Stimulated activated CD4-positive, alpha-beta T cell treated with anti-CD3 and anti-CD28 coated beads, Interleukin-2, amount 100 ng/mL, for 24 hours (primary cell): ENCODE data around the gene SH2D3A.
"Not testable (repeated sequence)": the region's sequence is repeated elsewhere in the genome, so short reads cannot be mapped to it uniquely, and the experiment has no call there.

Source experiments
- DNase-seq, 2 donors: peaks; one replicate each; pipeline ENCODE4 v3.0.0-alpha.2; 2020

Gene SH2D3A

DNA sequence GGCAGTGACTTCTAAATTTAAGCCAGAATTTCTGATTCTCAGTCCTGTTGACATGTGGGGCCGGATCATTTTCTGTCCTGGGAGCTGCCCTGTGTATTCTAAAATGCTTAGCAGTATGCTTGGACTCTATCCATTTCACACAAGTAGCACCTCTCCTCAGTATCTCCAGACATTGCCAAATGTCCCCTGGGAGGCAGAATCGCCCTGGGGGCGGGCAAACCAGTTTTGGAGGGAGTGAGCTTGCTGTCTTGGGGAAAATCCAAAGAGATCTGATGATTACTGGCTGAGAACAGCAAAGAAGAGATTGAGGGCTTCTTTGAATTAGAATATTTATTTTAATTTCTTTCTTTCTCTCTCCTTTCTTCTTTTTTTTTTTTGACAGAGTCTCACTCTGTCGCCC, 21.7 kb upstream of the SH2D3A start:
- DNase-seq = no peak

DNA sequence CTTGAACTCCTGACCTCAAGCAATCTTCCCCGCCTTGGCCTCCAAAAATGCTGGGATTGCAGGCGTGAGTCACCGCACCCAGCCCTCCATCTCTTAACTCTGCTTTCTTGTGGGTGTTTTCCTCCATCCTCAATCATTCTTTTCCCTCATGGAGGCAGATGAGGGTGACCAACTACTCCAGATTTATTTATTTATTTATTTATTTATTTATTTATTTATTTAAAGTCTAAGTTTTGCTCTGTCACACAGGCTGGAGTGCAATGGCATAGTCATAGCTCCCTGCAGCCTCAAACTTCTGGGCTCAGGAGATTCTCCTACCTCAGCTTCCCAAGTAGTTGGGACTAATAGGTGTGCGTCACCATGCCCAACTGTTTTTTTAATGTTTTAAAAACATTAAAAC, 20.2 kb upstream of the SH2D3A start:
- no peak for DNase-seq

DNA sequence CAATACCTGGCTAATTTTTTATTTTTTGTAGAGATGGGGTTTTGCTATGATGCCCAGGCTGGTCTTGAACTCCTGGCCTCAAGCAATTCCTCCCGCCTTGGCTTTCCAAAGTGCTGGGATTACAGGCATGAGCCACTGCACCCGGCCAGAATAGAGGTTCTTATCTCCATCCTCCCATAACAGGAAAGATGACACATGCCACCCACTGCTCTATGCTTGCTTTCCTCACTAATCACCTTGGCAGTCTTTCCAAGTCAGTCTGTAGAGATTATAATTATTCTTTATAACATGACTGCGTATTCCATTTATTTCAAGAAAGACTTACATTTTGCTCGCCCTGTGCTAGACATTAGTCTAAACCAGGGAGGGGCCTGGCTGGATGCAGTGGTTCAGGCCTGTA, 12.0 kb upstream of the SH2D3A start:
- no peak for DNase-seq

DNA sequence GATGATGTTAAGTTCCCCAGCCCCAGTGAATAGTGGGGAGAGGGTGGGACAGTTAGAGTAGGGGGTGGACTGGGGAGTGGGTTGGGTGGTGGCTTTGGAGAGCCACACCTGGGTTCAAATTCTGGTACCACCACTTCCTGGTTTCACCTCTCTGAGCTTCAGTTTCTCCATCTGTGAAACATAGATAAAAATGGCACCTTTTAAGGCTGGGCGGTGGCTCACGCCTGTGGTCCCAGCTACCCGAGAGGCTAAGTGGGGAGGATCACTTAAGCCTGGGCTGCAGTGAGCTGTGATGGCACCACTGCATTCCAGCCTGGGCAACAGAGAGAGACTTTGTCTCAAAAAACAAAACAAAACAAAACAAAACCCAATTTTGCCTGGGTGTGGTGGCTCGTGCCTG, 11.2 kb upstream of the SH2D3A start:
- DNase-seq = no peak

DNA sequence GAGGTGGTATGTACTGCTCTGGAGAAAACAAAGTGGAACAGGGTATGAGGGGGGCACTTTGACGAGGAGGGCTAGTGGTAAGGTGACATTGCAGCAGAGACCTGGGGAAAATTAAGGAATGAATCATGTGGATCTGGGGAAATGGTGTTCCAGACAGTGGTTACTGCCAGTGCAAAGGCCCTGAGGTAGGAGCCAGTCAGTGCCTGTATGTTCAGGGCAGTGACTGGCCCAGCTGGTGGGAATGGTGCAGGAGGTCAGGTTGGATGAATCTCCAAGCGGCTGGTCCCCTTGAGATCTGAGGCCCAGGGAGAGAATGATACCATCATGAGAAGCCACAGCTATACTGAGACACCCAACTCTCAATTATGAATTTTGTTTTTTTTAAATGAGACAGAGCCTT, 10.2 kb upstream of the SH2D3A start:
- DNase-seq = no peak

DNA sequence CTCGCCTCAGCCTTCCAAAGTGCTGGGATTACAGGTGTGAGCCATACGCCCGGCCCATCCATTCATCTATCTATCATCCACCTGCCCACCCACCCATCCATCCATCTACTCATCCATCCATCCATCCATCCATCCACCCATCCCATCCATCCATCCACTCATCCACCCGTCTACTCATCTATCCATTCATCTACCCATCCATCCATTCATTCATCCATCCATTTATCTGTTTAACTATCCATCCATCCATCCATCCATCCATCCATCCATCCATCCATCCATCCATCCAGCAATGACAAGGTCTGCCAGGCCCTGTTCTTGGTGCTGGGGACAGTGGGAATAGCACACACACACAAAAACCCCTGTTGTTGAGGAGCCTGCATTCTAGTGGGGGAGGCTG, 9.8 kb upstream of the SH2D3A start:
- DNase-seq = no peak

DNA sequence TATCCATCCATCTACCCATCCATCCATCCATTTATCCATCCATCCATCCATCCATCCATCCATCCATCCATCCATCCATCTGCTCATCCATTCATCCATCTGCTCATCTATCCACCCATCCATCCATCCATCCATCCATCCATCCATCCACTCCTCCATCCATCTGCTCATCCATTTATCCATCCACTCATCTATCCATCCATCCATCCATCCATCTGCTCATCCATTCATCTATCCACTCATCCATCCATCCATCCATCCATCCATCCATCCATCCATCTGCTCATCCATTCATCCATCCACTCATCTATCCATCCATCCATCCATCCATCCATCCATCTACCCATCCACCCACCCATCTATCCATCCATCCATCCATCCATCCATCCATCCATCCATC, 8.8 kb upstream of the SH2D3A start:
- DNase-seq = not testable (repeated sequence)

DNA sequence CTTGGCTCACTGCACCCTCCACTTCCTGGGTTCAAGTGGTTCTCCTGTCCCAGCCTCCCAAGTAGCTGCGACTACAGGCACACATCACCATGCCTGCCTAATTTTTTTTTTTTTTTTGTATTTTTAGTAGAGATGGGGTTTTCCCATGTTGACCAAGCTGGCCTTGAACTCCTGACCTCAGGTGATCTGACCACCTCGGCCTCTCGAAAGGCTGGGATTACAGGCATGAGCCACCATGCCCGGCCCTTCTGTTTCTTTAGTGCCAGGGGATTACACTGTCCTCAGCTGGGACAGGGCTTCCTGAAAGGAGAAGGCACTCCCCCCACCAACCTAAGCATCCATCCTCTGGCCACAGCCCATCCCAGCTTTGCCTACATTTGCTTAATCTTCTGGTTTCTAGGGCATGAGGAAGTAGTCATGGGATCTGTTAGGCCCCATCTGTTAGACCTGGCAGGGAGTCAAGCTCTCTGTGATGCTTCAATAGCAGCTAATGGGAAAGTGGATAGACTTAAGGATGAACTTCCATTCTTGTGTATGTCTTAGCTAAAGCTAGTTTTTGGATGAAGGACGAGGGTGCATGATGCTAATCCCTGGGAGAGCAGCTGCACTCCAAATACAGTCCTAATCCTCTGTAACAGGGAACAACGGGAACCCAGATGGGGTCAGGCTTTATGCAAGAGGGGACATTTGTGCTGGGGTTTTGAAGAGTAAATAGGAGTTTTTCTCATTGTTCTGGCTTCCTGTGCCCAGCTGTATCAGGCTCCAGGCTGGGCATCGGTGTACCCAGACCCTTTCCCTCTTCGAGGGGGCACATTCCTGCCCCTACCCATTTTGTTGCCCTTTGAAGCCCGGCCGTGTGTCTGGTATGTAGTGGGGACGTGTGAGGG, 7.8 kb upstream of the SH2D3A start:
- DNase-seq = no peak

DNA sequence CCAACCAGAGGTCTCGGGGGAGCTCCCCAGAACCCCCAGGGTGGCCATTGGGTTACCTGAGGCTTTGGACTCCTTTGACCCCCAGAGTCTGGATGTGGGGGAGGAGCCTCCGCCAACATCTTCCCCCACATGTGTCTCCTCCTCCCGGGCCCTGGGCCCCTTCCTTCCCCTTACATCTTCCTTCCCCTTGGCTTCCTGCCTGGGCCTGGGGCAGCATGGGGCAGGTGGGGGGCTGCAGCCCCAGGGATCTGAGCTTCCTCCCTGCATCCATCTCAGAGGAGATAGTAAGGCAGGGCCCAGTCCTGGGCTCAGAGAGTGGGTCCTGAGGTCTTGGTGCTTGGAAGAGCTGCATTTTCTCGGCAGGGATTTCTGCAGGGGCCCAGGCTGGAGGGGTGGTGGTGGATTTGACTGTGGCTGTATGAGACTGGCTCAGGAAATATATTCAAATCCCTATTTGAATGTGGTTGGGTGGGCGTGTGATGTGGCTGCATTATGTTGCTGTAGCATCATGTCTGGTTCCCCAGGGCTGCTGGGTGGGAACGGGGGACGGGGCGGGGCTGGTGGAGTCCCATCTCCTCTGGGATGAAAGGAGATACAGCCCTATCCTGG, 6.2 kb upstream of the SH2D3A start:
- peak; percentile 70 to 74 for DNase-seq

DNA sequence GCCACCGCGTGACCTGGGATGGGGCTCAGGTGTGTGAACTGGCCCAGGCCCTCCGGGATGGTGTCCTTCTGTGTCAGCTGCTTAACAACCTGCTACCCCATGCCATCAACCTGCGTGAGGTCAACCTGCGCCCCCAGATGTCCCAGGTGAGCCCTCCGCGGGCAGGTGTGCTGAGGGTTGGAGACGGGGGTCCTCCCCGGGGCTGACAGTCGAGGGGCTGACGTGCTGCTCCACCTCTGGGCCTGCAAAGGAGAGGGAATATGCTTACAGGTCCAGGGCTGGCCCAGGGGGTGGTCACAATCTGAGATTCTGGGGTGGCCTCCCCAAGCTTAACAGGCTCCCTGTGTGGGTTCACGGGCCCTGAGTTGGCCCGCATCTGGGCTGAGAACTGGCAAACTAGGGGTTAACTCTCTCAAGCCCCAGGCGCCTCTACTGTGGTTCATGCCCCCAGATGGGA, 5.7 kb upstream of the SH2D3A start:
- peak in 1 of 2 donors; percentile 24 for DNase-seq

DNA sequence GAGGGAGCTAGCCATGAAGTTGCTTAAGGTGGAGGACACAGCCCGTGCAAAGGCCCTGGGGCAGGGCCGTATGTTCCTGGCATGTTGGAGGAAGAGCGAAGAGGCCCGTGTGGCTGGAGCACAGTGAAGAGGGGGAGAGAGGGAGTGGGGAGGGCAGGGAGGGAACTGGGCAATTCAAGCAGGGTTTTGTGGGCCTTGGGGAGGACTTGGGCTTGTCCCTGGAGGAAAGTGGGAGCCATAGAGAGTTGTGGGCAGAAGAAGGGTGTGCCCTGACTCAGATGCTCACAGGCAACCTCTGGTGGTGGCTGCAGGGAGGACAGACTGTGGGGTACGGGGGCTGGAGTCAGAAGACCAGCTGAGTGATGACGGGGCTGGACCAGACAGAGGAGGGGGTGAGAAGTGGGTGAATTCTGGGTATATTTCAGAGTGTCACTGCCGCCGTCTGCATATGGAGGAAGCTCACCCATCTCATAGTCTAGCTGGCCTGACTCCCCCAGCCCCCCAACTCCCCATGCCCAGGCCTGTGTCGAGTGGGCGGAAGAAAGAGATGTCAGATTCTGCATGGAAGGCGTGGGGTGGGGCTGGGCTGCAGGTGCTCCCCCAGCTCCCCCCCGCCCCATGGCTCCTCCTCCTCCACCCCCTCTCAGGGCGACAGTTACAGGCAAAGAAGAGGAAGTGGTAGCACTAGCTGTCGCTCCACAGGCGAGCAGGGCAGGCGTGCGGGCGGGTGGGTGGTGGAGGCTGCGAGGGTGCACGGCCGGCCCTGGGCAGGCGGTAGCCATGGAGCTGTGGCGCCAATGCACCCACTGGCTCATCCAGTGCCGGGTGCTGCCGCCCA, 5.0 kb upstream of the SH2D3A start, which contains the start of gene VAV1:
VAV1 (plus strand) TSS at position 681 of the 838 bp plus-strand sequence; CDS start at position 781, 100 bp downstream.
- DNase-seq = peak; percentile 73 to 82

DNA sequence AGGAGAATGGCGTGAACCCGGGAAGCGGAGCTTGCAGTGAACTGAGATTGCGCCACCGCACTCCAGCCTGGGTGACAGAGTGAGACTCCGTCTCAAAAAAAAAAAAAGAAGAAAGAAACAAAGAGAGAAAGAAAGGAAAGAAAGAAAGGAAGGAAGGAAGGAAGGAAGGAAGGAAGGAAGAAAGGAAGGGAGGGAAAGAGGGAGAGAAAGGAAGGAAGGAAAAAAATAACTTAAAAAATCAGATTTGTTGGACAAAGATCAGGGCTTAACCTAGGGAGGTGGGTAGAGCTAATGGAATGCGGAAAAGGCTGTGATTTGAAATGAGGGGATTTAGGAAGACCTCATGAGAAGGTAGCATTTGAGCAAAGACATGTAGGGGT, 4.4 kb upstream of the SH2D3A start:
- not testable (repeated sequence) for DNase-seq

DNA sequence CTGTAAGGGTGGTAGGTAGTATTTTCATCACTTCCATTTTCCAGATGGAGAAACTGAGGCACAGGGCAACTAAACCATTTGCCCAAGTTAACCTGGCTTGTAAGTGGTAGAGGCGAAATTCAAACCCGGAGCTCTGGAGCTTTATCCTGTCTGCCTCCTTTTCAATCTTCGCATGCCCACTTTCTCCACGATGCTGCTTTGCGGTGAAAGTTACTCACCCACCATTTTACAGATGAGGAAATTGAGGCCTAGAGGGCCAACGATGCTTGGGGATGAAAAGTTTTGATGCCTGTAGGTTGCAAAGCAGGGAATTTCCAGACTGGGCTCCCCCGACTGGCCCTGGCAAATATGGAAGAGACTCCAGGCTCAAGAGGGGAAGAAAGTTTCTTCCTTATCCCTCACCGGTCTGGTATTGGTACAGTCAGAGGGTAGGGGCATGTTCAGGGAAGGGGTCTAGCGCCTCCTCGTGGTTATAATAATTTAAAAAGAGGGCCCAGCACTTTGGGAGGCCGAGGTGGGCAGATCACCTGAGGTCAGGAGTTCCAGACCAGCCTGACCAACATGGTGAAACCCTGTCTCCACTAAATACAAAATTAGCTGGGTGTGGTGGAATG, 1.9 kb upstream of the SH2D3A start:
- DNase-seq = no peak

DNA sequence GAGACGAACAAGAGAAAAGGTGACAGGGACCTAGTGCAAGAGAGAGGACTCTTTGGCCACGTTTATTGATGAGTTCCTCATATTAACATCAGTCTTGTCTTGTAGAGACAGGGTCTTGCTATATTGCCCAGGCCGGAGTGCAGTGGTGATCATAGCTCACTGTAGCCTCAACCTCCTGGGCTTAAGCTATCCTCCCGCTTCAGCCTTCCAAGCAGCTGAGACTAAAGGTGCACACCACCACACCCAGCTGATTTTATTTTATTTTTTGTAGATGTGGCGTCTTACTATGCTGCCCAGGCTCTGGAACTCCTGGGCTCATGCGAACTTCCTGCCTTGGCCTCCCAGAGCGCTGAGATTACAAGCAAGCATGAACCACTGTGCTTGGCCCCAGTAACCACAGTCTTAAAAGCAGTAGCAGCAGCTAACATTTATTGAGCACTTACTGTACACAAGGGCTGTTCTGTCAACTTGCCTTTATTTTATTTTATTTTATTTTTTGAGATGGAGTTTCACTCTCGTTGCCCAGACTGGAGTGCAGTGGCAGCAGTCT, 1.1 kb upstream of the SH2D3A start:
- no peak for DNase-seq

DNA sequence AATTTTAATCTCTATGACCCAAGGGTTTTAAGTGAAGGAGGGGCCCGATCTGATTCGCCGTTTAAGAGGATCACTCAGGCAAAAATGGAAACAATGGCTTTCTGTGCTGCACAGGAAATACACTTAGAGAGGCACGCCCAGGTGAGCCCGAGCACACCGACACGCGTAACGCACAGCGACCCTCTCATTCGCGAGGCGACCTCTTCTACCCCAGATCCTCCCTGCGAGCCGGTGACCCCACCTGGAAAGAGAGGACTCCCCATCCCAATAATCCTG, 216 bp downstream of the SH2D3A start:
- no peak for DNase-seq

DNA sequence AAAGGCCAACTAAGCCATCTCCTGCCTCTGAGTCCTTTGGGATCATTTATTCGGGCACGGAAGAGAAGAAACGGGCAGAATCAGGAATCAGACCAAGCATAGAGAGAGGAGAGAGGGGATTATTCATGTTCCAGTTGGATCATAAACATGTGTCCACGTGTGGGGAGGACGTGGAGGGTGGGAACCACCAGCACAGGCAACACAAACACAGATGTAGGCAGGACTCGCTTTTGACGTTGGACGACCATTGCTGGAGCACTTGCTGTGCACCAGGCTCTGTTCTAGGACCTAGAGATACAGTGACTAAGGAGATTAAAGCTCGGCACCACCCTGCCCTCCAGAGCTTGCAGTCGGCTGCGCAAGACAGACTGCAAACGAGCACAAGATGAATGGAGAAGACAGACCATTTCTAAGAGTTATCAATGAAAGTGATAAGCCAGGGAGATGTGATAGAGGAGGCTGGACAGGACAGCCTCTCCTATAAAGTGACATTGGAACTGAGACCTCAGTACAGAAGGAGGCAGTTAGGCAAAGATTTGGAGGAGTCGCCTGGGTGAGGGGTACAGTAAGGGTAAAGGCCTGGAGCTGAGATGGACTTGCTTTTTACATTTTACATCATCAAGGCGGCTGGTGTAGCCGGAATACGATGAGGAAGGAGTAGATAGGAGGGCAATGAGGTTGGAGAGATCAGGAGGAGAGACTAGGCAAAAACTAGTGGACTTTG, 716 bp downstream of the SH2D3A start:
- no peak for DNase-seq

DNA sequence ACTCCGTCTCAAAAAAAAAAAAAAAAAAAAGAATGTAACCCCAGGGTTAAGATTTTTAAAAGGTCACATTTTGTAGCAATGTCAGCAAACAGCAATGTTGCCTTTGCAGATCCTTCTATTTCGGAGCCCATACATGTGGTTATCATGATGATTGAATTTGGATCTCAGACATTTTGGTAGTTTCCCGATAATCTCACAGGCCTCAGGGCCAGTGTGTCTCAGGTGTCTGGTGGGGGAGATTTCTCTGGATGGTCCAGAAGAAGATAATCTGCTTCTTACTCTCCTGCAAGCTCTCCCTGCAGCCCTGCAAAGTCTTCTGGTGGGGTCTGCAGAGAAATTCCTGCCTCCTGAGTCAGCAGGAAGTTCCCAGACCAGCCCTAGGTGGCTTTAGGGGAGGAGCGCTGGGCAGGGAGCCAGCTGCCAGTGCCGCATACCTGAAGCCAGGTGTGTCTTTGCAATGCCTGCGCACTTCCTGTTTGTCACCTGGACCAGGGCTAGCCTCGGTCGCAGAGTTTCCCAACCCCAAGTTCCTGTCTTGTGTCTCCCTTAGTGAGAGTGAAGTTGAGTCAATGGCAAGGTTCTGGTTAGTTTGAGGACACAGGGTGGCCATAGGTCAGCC, 1.4 kb downstream of the SH2D3A start:
- no peak for DNase-seq

DNA sequence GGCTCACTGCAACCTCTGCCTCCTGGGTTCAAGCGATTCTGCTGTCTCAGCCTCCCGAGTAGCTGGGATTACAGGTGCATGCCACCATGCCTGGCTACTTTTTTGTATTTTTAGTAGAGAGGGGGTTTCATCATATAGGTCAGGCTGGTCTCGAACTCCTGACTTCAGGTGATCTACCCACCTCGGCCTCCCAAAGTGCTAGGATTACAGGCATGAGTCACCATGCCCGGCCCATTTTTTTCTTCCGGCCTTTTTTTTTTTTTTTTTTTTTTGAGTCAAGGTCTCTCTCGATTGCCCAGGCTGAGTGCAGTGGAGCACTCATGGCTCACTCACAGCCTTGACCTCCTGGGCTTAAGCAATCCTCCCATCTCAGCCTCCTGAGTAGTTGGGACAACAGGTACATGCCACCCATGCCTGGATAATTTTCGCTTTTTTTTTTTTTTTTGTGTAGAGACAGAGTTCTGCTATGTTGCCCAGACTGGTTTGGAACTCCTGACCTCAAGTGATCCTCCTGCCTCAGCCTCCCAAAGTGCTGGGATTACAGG, 4.9 kb downstream of the SH2D3A start:
- not testable (repeated sequence) for DNase-seq

DNA sequence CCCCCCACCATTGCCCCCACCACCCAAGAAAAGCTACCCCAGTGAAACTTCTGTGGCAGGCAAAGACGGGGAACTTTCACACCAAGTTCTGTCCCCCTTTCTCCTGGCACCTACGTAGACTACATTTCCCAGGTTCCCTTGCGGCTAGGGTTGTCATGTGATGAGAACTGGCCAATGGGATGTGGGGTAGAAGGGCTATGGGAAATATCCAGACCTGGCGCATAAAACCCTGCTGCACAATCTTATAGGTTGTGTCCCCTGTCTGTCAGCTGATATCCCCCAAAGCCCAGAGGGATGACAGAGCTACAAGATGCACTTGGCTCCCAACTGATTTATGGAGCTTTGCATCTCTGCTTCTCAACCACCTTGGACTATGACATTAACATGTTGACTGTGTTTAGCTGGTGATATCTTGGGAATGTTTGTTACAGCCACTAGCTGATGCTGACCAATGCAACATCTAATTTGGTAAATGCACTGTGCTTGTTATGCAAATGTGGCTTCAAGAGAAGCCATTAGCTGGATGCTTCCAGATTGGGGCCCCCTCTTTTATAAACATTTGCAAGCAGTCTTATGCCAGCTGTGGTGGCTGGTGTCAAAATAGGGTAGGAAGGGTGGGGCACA, 6.1 kb downstream of the SH2D3A start:
- no peak for DNase-seq

DNA sequence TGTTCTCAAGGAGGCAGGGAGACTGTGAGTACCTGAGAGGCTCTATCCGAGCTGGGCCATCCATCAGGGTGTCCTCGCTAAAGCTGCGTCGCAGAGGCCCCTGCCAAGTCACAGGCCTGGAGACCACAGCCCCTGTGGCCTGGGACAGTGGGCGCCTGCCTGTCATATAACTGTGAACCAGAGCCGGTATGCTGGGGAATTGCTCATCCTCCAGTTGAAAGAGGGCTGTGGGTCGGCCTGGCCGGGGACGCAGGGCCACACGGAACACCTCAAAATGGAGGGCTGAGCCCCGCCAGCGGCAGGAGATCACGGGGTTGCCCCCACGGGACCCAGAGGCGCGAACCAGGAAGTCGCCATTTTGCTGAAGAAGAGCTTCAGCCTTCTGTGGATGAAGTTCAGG, 6.6 kb downstream of the SH2D3A start:
- DNase-seq = no peak
